ENCODE data around the gene BCL2L2.
"Not testable (repeated sequence)": the region's sequence is repeated elsewhere in the genome, so short reads cannot be mapped to it uniquely, and the experiment has no call there.

BCL2L2 gene

DNA sequence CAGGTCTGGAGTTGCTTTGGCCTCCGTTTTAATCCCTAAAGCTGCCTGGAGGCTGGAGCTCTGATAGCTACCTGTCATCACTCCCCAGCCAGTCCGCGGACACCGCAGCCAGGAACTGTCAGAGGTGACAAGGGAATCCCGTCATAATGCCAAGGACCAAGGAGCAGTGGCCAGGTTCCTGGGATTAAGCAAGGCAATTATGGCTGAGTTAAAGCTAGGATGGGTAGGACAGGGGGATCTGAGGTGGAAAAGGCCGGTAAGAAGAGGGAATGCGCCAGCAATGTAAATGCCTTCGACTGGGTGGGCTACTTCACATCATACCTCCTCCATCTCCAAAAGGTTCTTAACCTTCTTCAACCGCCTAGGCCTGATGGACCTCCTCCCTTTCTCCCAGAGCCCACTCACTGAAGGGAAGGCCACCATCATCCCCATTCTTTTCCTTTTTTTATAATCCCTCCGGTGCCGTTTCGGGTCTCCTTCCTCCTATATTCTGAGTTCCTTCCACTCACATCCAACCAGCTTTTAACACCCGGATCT, 5.9 kb upstream of the BCL2L2 start:
- no peak for DNase-seq

DNA sequence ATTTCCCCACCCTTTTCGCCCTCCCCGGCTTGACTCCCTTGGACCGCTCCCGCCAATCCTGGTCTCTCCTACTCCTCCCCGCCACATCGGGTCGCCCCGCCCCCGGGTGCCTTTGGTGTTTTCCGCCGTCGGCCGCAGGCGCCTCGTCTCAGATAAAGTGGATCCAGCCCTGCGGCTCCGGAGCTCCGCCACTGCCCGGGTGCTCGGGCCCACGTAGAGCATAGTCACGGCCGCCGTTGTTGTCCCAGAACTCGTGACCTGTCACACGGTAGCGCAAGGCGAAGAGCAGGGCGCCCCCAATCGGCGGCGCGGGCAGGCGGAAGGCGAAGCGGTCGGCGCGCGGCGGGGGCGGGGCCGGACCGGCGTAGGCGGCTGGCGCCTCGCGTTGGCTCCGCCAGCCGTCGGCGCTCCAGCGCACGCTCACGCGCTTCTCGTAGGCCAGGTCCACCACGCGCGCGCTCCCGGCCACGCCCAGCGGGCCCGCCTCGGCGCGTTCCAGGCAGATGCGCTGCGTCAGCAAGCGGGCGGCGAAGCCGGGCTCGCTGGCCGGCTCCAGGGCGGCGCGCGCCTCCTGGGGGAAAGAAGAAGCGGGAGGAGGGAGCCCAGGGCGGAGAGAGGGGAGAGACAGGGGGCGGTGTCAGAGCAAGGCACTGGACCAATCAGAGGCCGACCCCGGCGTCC, 5.2 kb upstream of the BCL2L2 start:
- DNase-seq, result peak; percentile 98

DNA sequence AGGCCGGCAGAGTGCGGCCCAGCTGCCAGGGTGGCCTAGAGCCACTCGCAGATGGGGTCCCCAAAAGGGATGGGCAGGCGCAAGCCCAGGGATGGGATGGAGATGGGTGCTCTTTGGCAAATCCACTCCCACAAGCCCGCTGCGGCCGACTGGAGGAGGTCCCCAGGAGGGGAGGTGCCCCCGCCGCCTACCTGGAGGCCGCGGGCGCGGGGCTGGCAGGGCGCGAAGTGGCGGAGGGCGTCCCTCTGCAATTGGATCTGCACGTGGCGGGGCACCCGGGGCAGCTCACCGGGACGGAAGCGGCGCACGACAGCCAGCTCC, 4.7 kb upstream of the BCL2L2 start:
- no peak for DNase-seq

DNA sequence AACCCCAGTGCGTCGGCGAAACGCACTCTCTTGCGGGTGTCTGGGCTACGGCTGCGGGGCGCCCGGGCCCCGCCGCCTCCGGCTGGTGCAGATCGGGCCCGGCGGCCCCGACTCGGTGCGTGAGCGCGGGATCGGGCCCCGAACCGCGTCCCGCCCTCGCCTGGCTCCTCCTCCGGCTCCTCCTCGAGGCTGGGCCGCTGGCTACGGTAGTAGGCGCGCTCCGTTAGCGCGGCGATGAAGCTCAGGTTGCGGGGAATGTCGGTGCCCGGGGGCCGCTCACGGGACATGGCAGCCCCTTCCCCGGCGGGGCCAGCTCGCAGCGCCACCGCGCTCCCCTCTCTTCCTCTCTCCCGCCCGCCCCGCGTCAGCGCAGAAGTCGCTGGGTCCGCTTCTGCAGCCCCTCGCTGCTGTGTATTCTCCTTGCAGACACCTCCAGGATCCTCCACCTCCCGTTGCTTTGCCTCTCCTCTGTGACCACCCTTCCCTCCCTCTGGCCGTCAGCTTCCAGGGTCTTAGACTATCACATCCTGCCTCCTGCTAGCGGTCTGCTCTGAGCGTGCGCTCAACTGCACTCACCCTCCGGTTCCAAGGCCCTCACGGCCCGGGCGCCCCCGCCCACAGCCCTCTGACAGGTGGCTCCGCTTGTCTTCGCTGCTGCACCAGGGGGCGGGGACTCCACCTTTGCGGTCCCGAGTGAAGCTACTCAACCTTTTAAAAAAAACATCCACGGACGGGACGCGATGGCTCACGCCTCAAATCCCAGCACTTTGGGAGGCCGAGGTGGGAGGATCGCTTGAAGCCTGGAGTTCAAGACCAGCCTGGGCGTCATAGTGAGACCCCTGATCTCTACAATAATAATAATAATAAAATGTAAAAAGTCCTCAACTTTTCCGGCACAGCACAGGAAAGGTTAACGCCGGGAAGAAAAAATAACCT, 4.1 kb upstream of the BCL2L2 start, which contains the start of gene PPP1R3E:
Gene PPP1R3E (minus strand): TSS at position 570 of the 936 bp plus-strand sequence. CDS start 283 bp downstream, at position 287.
- peak; percentile 61 for DNase-seq

DNA sequence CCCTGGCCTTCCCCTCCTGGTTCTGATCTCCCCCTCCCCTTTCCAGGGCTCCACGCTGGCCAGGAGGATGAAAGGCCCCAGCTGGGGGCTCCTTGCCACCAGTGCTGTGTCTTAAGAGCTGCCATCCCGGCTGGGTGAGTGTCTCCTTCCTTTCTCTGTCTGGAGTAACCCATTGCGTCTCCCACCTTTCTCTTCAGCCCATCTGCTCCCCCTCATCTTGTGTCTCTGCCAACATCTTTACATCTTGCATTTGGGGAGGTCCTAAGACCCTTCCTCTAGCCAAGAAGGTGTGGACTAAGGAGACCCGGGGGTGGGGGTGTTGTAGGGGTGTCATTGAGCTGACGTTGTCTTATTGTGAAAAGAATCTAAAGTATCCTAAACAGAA, 505 bp downstream of the BCL2L2 start:
- DNase-seq, result no peak

DNA sequence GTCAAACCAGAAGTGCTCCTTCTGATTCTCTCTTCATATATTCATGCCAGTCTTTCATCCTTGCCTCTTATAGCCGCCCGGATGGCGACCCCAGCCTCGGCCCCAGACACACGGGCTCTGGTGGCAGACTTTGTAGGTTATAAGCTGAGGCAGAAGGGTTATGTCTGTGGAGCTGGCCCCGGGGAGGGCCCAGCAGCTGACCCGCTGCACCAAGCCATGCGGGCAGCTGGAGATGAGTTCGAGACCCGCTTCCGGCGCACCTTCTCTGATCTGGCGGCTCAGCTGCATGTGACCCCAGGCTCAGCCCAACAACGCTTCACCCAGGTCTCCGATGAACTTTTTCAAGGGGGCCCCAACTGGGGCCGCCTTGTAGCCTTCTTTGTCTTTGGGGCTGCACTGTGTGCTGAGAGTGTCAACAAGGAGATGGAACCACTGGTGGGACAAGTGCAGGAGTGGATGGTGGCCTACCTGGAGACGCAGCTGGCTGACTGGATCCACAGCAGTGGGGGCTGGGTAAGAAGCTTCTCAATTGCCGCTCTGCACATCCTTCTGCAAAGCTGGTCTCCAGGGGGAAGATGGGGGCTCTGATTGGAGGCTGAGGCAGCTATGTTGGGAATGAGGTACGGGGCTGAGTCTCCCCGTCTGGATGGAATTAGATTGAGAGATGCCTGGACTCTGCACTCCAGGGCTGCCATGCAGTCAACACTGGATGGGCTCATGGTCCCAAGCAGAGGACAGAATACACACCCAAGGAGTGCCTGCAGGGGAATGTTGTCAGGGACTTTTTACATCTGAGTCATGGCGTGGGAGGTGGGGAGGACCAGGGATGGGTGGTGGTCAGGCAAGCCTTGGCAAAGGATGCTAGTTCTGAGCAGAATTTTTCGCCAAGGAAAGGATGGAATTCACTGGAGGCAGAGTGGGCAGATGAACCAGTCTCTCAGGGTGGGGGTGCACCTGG, 1.3 kb downstream of the BCL2L2 start:
- no peak for DNase-seq

DNA sequence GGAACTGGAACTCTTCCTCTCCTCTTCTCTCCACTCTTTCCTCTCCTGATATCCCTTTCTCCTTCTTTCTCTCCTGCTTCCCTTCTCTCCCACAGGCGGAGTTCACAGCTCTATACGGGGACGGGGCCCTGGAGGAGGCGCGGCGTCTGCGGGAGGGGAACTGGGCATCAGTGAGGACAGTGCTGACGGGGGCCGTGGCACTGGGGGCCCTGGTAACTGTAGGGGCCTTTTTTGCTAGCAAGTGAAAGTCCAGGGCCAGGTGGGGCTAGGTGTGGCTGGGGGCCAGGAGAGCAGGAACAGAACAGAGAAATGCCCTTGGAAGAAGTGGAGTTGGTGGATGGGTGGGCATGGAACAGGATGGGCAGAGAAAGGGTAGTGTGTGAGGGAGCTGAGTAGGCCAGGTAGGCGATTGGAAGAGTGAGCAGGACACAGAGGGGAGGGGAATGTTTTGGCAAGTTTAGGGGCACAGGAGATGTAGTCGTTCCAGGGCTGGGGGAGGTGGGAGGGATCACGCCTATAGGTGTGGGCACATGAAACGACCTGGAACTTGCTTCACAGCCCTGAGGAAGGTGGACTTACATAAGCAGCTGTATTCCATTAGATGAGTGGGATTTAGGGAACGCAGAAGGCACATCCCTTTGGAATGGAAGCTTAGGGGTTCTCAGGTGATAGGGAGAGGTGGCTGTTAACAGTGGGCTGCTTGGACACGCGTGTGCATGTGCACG, 2.2 kb downstream of the BCL2L2 start:
- no peak for DNase-seq

DNA sequence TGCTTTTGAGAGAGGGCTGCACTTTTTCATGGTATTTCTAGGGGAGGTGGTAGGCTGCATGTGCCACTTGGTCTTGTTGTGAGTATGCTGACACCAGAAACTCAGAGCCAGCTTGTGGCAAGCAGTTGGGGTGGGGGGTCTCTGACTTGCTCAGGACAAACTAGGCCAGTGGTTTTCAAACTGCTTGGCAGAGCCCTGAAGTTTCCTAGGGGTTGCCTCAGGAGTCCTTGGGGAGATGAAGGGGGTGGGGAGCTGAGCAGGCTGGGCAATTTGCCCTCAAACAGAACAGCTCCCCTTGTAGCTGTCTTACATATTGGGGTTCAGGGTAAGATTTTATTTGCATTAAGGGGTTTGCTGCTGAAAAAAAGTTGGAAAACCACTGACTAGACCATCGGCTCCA, 3.9 kb downstream of the BCL2L2 start:
- no peak for DNase-seq

DNA sequence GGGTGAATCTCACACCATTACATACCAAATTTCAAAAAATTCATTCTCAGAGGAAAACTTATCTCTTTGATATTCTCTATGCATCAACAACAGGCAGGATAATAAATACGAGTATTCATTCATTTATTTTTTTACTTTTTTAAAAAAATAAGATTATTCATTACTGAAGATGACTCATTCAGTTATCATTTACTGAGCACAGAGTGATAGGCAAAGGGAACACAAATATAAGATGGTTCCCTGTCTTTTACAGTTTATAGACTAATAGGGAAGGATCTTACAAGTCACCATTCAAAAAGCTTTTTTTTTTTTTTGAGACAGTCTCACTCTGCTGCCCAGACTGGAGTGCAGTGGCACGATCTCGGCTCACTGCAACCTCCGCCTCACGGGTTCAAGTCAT, 9.7 kb downstream of the BCL2L2 start:
- no peak for DNase-seq

DNA sequence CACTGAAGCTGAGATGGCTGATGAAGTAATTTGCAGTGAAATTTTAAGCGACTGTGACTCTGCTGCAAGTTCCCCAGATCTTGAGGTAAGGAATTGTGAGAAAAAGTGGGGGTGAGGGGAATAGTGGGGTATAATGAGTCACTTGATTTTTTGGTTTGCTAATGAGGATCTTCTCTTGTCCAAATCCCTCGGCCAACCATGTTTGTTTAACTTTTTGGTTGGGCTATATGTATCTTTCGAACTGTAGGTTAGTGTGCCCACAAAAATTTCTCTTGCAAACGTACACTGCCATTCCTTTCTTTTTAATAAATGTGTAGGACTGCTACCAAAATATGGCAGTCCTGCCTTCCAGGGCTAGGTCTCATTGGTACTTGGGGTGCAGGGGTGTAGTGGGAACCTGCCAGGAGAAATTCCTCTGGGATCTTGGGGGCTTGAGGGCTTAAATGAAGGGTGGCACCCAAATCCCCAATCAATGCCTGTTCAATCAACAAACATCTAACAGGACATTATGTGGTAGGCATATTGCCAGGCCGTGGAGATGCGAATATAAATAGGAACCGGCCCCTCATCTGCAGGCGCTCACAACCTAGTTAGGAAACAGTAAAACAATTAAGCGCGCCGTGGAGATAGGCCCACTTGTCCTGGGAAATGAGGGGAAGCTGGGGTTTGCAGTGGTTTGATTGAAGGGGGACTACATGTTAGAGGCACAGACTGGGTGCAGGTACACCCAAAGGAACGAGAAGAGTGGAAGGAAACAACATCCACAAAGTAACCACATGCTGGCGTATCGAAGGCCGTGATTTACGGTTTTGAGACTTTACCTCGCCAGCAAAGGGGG, 13.3 kb downstream of the BCL2L2 start:
- no peak for DNase-seq

DNA sequence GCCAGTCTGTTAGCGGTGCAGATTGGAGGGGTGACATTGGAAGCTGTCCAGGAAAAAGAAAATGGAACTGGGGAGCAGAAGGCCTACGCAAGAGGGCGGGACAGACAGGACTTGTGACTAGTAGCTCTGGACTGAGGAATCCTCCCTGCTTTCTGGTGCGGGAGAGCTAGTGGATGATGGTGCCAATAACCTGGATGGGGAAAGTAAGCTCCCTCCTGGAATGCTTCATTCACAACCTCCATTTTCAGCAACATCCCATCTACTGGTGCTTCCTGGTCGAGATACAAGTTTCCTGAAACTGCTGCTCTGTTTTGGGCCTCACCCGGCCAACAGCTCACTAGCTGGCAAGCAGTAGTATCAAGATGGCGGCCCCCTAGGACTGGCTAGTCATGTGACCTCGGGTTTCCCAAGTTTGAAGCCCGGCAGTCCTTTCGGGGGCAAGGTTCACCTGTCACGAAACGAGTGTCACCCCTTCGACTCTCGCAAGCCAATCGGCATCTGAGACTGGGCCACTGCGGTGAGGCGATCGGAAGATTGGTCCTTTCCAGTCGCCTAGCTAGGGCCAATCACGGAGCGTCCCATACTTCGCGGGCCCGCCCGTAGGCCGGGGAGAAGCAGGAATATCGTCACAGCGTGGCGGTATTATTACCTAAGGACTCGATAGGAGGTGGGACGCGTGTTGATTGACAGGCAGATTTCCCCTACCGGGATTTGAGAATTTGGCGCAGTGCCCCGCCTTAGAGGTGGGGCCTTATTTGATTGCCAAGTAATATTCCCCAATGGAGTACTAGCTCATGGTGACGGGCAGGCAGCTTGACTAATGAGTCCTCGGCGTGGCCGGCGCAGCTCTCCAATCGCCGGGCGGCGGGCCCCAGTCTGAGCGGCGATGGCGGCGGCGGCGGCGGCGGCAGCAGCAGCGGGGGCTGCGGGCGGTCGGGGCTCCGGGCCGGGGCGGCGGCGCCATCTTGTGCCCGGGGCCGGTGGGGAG, 14.2 kb downstream of the BCL2L2 start, which contains the start of gene PABPN1:
Gene PABPN1 (plus strand): TSS at position 874 of the 988 bp plus-strand sequence. CDS start 13 bp downstream, at position 887.
- peak; percentile 100 for DNase-seq

DNA sequence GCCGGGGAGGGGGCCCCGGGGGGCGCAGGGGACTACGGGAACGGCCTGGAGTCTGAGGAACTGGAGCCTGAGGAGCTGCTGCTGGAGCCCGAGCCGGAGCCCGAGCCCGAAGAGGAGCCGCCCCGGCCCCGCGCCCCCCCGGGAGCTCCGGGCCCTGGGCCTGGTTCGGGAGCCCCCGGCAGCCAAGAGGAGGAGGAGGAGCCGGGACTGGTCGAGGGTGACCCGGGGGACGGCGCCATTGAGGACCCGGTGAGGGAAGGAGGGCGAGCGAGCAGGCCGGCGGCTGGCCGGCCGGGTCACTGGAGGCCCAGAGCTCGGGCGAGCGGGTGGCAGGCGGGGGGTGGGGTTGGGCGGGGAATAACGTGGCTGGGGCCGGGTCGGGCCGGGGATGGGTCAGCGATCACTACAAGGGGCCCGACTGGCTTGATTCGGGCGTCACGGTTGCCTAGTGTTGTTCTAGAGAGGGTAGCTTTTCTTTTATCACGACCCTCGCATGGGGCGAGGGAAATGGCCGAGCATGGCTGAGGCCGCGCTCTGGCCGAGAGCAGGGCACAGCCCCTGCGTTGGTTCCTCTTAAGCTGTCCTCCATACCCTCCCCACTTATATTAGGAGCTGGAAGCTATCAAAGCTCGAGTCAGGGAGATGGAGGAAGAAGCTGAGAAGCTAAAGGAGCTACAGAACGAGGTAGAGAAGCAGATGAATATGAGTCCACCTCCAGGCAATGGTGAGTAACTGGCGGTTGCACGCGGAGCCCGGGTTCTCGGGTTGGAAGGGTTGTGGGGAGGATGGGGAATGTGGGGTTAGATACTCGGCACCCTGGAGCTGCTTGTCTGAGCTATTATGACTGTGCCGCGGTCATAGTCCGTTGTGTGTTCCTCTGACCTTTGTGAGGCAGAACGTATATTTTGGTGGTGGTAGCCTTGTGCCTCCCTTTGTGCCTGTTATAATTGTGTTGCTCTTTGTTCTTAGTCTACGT, 15.2 kb downstream of the BCL2L2 start:
- DNase-seq, result no peak

DNA sequence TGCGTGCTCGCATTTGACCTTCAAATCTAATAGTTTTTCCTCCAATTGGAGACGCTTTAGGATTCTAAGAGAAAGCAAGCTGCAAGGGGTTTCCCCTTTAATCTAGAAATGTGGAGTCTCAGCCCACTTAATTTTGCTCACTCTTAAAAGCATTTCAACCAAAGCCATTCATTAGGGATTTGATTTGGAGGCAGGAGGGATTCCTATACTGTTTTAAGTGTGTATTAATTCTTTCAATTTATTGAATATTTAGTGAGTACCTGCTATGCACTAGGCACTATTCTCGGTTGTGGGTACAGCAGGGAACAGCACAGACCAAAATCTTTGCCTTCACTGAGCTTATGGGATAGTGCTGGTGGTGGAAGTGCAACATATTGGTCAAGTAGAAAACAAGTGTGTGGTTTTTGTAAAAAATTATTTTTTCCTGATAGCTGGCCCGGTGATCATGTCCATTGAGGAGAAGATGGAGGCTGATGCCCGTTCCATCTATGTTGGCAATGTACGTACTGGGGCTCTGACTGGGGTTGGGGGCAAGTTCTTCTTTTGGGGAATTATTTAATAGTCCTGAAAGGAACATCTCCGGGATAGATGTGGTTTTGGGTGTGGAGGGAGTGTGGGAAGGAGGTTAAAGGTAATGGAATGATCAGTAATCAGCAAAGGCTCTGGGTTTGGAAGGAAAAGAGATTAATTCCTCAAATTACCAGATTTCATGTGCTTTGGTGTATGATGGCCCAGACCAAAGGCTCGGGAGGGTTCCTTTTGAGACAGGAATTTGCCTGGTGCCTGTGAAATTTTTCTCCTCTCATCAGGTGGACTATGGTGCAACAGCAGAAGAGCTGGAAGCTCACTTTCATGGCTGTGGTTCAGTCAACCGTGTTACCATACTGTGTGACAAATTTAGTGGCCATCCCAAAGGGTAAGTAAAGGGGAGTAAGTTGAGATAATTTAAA, 16.2 kb downstream of the BCL2L2 start:
- DNase-seq, result no peak

DNA sequence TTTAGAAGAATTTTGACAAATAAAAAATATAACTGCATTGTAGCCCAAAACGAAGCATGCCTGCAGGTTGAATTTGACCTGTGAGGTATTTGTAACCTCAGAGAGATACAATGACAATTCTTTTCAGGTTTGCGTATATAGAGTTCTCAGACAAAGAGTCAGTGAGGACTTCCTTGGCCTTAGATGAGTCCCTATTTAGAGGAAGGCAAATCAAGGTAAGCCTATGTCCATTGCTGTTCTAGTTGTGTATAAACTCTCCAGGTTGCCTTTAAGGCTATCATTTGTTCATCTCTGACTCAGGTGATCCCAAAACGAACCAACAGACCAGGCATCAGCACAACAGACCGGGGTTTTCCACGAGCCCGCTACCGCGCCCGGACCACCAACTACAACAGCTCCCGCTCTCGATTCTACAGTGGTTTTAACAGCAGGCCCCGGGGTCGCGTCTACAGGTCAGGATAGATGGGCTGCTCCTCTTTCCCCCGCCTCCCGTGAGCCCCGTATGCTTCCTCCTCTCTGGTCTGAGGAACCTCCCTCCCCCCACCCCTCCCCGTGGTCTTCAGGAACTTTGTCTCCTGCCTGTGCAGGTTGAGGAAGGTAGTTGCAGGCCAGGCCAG, 17.3 kb downstream of the BCL2L2 start:
- no peak for DNase-seq

DNA sequence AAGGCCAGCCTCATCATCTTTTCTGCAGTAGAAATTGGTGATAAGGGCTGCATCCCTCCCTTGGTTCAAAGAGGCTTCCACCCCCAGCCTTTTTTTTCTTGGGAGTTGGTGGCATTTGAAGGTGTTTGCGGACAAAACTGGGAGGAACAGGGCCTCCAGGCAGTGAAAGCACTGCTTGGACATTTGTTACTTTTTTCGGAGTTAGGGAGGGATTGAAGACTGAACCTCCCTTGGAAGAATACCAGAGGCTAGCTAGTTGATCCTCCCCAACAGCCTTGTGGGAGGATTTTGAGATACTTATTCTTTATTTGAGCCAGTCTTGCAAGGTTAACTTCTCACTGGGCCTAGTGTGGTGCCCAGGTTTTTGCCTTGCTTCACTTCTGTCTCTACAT, 17.8 kb downstream of the BCL2L2 start:
- DNase-seq, result no peak

DNA sequence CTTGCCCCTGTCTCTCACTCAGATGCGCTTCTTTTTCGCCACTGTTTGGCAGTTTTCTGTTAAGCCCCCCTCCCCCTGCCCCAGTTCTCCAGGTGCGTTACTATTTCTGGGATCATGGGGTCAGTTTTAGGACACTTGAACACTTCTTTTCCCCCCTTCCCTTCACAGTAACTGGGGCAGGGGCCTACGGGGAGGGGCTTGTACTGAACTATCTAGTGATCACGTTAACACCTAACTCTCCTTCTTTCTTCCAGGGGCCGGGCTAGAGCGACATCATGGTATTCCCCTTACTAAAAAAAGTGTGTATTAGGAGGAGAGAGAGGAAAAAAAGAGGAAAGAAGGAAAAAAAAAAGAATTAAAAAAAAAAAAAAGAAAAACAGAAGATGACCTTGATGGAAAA, 18.4 kb downstream of the BCL2L2 start:
- no peak for DNase-seq

DNA sequence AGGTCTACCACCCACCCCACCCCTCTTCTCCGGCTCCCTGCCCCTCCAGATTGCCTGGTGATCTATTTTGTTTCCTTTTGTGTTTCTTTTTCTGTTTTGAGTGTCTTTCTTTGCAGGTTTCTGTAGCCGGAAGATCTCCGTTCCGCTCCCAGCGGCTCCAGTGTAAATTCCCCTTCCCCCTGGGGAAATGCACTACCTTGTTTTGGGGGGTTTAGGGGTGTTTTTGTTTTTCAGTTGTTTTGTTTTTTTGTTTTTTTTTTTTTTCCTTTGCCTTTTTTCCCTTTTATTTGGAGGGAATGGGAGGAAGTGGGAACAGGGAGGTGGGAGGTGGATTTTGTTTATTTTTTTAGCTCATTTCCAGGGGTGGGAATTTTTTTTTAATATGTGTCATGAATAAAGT, 19.1 kb downstream of the BCL2L2 start:
- not testable (repeated sequence) for DNase-seq
